OCI-LY3 (cell line): Measurements from ENCODE around the gene CARF.
"Not testable (repeated sequence)": the region's sequence is repeated elsewhere in the genome, so short reads cannot be mapped to it uniquely, and the experiment has no call there.

Source experiments
- H2AFZ ChIP-seq: fragments of 200-600, 300-600 bp; shearing (Covaris generic); 2 replicates; pipeline ENCODE4 v1.6.0; 2014; ENCODE audit warnings: antibody characterized with exemption, low read depth, low read length
- H3K27ac ChIP-seq: fragments of 200-600, 300-600 bp; sonication (generic); 2 replicates; pipeline ENCODE4 v1.5.1; 2014; ENCODE audit warnings: mild to moderate bottlenecking, low read length, moderate library complexity, mixed read lengths
- H3K27me3 ChIP-seq: fragments of 200-600, 300-600 bp; sonication (generic); 2 replicates; pipeline ENCODE4 v1.6.1; 2014; ENCODE audit warnings: low read depth, low read length, mixed read lengths
- H3K36me3 ChIP-seq: fragments of 200-600, 300-600 bp; sonication (generic); replicated peaks from 2 replicates; pipeline ENCODE3; 2014; ENCODE audit warnings: low read depth, low read length, mixed read lengths
- H3K4me1 ChIP-seq: fragments of 300-600, 200-600 bp; sonication (generic); 2 replicates; pipeline ENCODE4 v1.6.1; 2014; ENCODE audit warnings: low read length, mixed read lengths
- H3K4me2 ChIP-seq: fragments of 200-600, 300-600 bp; sonication (generic); 2 replicates; pipeline ENCODE4 v1.6.1; 2014; ENCODE audit warnings: low read length, mixed read lengths
- H3K4me3 ChIP-seq: fragments of 300-600, 200-600 bp; sonication (generic); 2 replicates; pipeline ENCODE4 v1.5.1; 2014; ENCODE audit warnings: antibody characterized with exemption, mild to moderate bottlenecking, low read length, moderate library complexity
- H3K79me2 ChIP-seq: fragments of 300-600, 200-600 bp; shearing (Covaris generic); 2 replicates; pipeline ENCODE4 v1.6.1; 2014; ENCODE audit warnings: mild to moderate bottlenecking, low read length, mixed read lengths
- H3K9ac ChIP-seq: fragments of 300-600, 200-600 bp; shearing (Covaris generic); 2 replicates; pipeline ENCODE4 v1.6.0; 2014; ENCODE audit warnings: mild to moderate bottlenecking, low read length, moderate library complexity
- H3K9me3 ChIP-seq: fragments of 200-600, 300-600 bp; shearing (Covaris generic); 2 replicates; pipeline ENCODE4 v1.6.1; 2014; ENCODE audit warnings: low read length, mixed read lengths; ENCODE audit not compliant: insufficient read depth
- H4K20me1 ChIP-seq: fragments of 200-600, 300-600 bp; sonication (generic); 2 replicates; pipeline ENCODE4 v1.6.1; 2016; ENCODE audit warnings: low read length, mixed read lengths; ENCODE audit not compliant: insufficient read depth
- CTCF ChIP-seq: fragments of 200-600, 300-600 bp; sonication (generic); IDR thresholded peaks from 2 replicates; pipeline ENCODE4 v1.5.1; 2014; ENCODE audit warnings: antibody characterized with exemption, low read length, low read depth
- EZH2phosphoT487 ChIP-seq: fragments of 200-600 bp; shearing (Covaris generic); IDR thresholded peaks from 2 replicates; pipeline ENCODE4 v1.6.1; 2018; ENCODE audit warnings: antibody characterized with exemption, mixed run types, low read depth

CARF gene

GRCh38 chr2:202941771-202942170 lies 29.7 kb downstream of the CARF start:
- H3K79me2 ChIP-seq, result no peaks in the 10 kb centered on the region
- H4K20me1 ChIP-seq, result no peaks in the 10 kb centered on the region
- H3K4me2 ChIP-seq, result no peak overlapping the region
- H3K27me3 ChIP-seq, result no peaks in the 10 kb centered on the region
- H3K36me3 ChIP-seq, result no peaks in the 10 kb centered on the region
- H3K9ac ChIP-seq, result no peak overlapping the region
- TF ChIP-seq EZH2phosphoT487 (no peak), CTCF (no peak)
- H3K27ac ChIP-seq, result no peak overlapping the region
- H2AFZ ChIP-seq, result no peak overlapping the region
- no peak overlapping the region for H3K4me3 ChIP-seq
- no peaks in the 10 kb centered on the region for H3K4me1 ChIP-seq
- no peaks in the 10 kb centered on the region for H3K9me3 ChIP-seq

GRCh38 chr2:202944408-202944807 lies 32.3 kb downstream of the CARF start:
- no peaks in the 10 kb centered on the region for H3K36me3 ChIP-seq
- H4K20me1 ChIP-seq, result no peaks in the 10 kb centered on the region
- no peak overlapping the region for H2AFZ ChIP-seq
- H3K9me3 ChIP-seq, result no peaks in the 10 kb centered on the region
- H3K9ac ChIP-seq, result no peak overlapping the region
- no peak overlapping the region for H3K4me2 ChIP-seq
- H3K4me1 ChIP-seq, result no peaks in the 10 kb centered on the region
- no peaks in the 10 kb centered on the region for H3K27me3 ChIP-seq
- H3K27ac ChIP-seq, result no peak overlapping the region
- no peaks in the 10 kb centered on the region for H3K79me2 ChIP-seq
- no peak for TF ChIP-seq EZH2phosphoT487
- no peak for TF ChIP-seq CTCF
- no peak overlapping the region for H3K4me3 ChIP-seq

DNA sequence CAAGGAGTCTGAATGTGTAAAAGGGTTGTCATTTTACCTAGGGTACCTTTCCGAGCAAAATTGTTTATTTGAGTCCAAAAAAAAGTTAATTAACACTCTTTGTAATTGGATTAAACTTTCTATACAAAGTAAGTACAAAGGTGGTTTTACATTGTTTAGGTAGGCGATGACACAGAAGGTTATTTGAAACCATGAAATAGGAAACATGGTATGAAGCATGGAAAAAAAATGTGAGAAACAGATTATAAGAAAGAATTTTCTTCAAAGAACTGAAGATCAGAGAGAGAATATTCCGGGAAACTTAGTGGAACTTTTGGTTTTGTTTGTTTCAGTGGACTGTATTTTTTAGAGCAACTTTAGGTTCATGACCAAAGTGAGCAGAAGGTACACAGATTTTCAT lies 32.7 kb downstream of the CARF start:
- Histone ChIP-seq H3K79me2 (no peaks in the 10 kb centered on the region), H2AFZ (no peak overlapping the region), H3K9ac (no peak overlapping the region), H3K9me3 (no peaks in the 10 kb centered on the region), H3K4me3 (no peak overlapping the region), H3K27me3 (no peaks in the 10 kb centered on the region), H3K36me3 (no peaks in the 10 kb centered on the region), H3K27ac (no peak overlapping the region), H3K4me2 (no peak overlapping the region), H3K4me1 (no peaks in the 10 kb centered on the region), H4K20me1 (no peaks in the 10 kb centered on the region)
- TF ChIP-seq CTCF (no peak), EZH2phosphoT487 (no peak)

DNA sequence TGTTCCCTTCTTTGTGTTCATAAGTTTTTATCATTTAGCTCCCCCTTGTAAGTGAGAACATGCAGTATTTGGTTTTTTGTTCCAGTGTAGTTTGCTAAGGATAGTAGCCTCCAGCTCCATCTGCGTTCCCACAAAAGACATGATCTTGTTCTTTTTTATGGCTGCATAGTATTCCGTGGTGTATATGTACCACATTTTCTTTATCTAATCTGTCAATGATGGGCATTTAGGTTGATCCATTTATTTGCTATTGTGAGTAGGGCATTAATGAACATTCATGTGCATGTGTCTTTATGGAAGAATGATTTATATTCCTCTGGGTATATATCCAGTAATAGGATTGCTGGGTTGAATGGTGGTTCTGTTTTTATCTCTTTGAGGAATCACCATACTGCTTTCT lies 33.4 kb downstream of the CARF start:
- H3K4me3 ChIP-seq, result no peak overlapping the region

GRCh38 chr2:202949333-202949732 lies 37.3 kb downstream of the CARF start:
- not testable (repeated sequence) for H3K27ac ChIP-seq, H3K36me3 ChIP-seq, H3K9me3 ChIP-seq, H3K9ac ChIP-seq, H4K20me1 ChIP-seq, H3K4me3 ChIP-seq, H3K79me2 ChIP-seq, H3K4me1 ChIP-seq, H3K4me2 ChIP-seq, H2AFZ ChIP-seq, H3K27me3 ChIP-seq

More for the DNA sequence above, 33.4 kb downstream of the CARF start:
- H2AFZ ChIP-seq, result no peak overlapping the region
- no peaks in the 10 kb centered on the region for H3K79me2 ChIP-seq
- H3K4me1 ChIP-seq, result no peaks in the 10 kb centered on the region
- H4K20me1 ChIP-seq, result no peaks in the 10 kb centered on the region
- H3K4me2 ChIP-seq, result no peak overlapping the region
- H3K9me3 ChIP-seq, result no peaks in the 10 kb centered on the region
- no peaks in the 10 kb centered on the region for H3K36me3 ChIP-seq
- no peaks in the 10 kb centered on the region for H3K27me3 ChIP-seq
- no peak overlapping the region for H3K27ac ChIP-seq
- TF ChIP-seq EZH2phosphoT487, result no peak
- TF ChIP-seq CTCF, result no peak
- no peak overlapping the region for H3K9ac ChIP-seq
